ENCODE data around the gene AGBL1.

GRCh38 chr15:86355801-86356200 is 276.1 kb downstream of the AGBL1 start:
- no peak for TF ChIP-seq CTCF (conservative IDR thresholded peaks at IDR 0.05)
- no peak for TF ChIP-seq EZH2 (IDR thresholded peaks at IDR 0.05; ENCODE audit: low read depth)

Data from PC-9 (cell line).